ENCODE measurements around the gene PLA2G2D.

The PLA2G2D gene

DNA sequence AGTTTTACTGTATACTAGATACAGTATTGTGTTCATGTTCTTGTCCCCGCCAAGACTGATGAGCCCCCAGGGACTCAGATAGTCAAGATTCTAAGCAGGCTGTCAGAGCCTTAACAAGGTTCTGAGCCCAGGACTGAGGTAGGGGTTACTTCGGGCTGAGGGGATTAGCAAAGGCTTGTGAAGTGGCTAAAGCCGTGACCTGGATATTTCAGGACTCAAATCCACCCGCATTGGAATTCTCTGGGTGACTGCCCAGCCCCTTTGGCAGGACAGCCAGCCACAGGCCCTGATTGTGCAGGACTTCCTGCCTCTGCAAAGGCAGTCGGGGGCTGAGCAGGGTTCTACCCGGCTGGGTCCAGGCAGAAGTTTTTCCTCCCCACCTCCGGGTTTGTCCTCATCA is 49.5 kb downstream of the PLA2G2D start, which contains the start of gene PLA2G5:
Gene PLA2G5 (plus strand): TSS at position 321 of the 400 bp plus-strand sequence. CDS start 14,637 bp downstream, outside the sequence.
- DNase-seq (ENCODE audit: extremely low read depth in 1 of 2, low read depth in 1 of 2), result no peak

DNA sequence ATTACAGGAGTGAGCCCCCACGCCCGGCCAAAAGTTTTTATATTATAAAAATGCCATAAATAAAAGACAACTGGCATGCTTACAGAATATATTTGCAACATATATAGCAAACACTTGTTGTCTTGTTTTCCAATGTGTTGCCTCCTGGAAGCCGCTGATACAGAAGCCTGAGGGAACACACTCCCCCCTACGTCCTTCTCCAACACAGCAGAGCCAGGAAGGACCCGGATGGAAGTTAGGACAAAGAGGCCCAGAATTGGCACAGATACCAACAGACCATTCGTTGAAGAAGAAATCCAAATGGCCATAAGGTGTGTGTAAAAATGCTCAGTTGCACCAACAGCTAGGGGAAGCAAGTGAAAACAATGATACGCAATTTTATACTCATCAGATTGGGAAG is 50.6 kb downstream of the PLA2G2D start:
- no peak for DNase-seq (ENCODE audit: extremely low read depth in 1 of 2, low read depth in 1 of 2)

DNA sequence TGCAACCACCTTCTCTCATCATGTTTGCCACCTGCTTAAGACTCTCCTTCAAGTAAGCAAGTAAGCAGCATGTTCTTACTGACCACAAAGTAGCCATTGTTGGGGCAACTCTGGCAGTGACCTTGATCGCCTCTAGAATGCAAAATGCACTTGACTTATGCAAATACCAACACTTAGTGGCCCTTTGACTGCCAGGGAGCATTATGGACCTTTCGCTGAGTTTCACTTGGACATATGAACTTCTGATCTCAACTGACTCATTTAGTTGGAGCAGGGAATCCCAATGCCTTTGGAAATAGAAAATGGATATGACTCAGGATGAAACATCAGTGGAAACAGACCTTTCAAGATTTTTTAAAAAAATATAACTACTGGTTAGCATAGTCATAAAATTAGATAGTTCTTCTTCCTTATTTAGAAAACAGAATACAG is 55.5 kb downstream of the PLA2G2D start:
- DNase-seq (ENCODE audit: extremely low read depth in 1 of 2, low read depth in 1 of 2), result no peak
